GM18861 (cell line): ENCODE measurements around the gene TMEM132D.

Source experiments
- ATAC-seq: cut with Tn5 transposase; IDR thresholded peaks from one replicate; pipeline ENCODE4 v1.9.1; 2021; ENCODE audit not compliant: unreplicated experiment

TMEM132D gene

GRCh38 chr12:129136694-129137325 is 767.0 kb downstream of the TMEM132D start:
- ATAC-seq, result no peak

DNA sequence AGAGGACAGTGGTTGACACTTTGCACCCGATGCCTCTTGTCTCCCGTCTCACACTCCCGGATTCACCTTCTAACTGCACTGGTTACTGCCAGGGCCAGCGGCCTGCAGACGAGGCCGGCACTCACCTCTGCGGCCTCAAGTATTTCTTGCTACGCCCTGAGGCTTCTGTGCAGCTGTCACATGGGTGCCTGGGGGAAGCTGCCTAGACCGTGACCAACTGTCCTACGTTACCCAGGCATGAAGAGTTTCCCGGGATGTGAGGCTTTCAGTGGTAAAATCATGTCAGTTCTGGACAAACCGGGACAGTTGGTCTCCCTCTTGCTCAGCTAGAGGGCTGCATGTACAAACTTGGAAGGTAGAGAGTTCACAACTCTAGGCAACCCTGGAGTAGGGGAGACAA is 776.1 kb downstream of the TMEM132D start:
- ATAC-seq, result no peak

- ATAC-seq, result no peak
Measured at GRCh38 chr12:129127211-129127610, 776.6 kb downstream of the TMEM132D start.

DNA sequence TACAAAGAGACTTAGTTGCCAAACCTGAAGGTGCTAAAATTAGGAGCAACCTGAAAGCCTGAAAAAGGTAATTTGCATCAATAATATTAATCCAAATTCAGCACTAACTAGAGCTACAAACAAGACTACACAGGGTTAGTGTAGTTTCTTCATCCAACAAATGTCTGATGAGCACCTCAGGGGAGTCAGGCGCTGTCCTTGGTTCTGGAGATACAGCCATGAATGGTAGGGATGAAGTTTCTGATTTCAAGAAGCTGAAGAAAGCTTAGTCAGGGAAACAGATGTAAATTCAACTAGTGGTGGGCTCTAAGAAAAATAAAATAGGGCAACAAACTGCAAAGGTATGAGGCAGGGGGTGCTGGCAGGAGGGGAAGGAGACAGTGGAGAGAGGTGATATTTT is 784.3 kb downstream of the TMEM132D start:
- no peak for ATAC-seq

DNA sequence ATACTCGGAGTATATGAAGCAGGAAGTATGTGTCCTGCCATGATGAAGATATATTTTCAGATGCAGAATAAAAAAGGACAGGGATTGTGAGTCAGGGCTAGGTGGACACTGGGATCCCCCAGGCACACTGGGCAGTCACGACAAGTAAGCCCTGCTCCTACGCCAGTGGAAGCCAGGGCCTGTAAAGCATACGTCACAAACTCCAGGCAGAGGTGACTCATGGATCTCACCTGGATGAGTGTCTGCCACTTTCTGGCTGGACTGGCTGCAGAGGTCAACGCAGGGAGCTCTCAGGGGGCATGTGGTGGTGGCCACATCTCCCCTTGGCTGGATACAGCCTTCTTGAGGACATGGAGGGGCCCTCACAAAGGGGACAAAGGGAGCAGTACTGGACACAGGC is 788.3 kb downstream of the TMEM132D start:
- ATAC-seq, result no peak

DNA sequence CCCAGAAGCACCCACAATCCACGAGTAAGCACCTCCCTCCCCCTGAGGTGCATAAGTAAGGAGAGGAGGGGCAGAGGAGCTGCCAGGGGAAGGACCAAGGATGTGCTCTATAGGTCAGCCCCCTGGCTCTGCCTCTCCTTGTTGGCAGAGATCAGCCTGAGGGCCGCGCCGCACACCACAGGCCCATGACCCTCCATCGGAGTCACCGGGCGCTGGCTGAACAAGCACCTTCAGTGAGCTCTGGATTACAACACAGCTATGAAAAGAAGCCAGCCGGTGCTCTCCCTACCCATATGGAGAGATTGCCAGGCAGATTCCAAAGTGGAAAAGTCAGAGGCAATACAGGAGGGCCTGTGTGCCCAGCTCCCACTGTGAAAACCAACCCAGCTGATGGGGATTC is 793.2 kb downstream of the TMEM132D start:
- ATAC-seq, result no peak

DNA sequence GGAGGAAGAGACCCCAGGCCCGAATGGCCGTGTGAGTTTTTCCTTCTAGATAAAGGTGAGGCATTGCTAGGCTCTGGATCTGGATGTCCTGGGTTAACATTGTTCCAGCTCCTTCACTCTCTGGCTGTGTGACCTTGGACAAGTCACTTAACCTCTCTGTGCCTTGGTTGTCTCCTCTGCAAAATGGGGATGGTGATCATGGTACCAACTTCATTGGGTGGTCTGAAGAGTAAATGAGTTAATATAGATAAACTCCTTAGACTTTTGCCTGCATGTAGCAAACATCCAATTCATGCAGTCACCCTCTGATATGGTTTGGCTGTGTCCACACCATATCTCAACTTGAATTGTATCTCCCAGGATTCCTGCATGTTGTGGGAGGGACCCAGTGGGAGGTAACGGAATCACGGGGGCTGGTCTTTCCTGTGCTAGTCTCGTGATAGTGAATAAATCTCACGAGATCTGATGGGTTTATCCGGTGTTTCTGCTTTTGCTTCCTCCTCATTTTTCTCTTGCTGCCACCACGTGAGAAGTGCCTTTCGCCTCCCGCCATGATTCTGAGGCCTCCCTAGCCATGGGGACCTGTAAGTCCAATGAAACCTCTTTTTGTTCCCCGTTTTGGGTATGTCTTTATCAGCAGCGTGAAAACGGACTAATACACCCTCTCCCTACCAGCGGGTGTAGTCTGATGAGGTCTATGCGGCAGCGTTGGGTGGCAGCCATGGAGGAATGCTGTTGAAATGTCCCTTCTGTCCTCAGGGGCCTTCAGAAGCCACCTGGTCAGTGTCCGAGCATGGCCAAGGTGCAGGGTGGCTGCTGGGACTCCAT is 794.4 kb downstream of the TMEM132D start:
- ATAC-seq, result no peak

- no peak for ATAC-seq
Measured at GRCh38 chr12:129106772-129107171, 797.1 kb downstream of the TMEM132D start.

GRCh38 chr12:129103231-129103630 is 800.6 kb downstream of the TMEM132D start:
- no peak for ATAC-seq

GRCh38 chr12:129102233-129102632 is 801.6 kb downstream of the TMEM132D start:
- no peak for ATAC-seq

DNA sequence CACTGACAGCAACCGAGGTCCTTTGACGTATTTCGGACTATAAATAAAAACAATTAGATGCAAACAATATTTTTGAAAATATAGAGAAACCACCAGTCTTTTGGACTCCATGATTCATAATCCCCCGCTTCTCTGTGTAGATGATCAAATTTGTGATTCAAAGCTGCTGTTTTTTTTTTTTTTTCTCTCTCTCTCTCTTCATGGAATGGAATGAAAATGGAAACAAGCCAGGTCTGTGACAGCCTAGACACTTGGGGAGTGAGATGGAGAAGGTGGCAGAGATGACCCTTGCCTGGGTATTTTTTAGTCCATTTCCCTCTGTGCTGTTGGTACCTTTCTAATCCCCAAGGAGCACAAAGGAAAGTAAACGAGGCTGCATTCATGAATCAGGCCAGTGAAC is 802.0 kb downstream of the TMEM132D start:
- no peak for ATAC-seq

DNA sequence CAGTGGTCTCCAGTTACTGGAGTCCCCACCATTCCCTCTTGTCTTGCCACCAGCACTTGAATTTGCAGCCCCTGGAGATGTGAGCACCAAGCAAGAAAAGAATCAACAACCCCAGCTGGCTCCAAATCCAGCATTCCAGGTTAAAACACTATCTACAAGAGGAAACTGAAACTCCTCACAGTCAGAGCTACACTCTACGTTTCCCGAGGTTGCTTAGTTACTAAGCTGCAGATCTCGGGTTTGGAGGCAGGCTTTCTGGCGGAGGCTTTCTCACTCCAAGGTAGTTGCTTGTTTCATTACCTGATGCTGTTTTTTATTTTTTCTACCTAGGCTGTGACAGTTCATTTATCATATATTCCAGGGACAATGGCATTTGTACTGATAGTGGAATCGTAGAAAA is 802.4 kb downstream of the TMEM132D start:
- ATAC-seq, result no peak

DNA sequence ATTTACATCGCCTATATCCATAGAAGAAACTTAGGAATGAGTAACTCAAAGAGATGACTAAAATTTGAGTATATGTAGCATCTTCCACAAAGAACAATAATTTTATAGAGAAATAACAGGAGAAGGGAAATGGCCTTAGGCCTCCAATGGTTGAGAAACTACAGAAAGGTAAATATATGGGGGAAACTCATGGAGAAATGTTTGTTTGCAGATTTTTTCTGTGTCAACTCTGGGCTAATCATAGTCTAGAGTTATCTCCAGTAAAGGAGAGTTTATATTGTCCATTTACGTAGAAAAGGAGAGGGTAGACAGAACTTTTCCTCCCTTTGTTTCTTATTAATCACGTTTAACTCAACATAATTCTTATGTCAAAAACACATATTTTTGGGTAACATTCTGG is 806.4 kb downstream of the TMEM132D start:
- no peak for ATAC-seq

- ATAC-seq, result no peak
Measured at GRCh38 chr12:129096968-129097367, 806.9 kb downstream of the TMEM132D start.

- no peak for ATAC-seq
Measured at GRCh38 chr12:129096184-129096583, 807.6 kb downstream of the TMEM132D start.

- no peak for ATAC-seq
Measured at GRCh38 chr12:129089576-129089975, 814.2 kb downstream of the TMEM132D start.

DNA sequence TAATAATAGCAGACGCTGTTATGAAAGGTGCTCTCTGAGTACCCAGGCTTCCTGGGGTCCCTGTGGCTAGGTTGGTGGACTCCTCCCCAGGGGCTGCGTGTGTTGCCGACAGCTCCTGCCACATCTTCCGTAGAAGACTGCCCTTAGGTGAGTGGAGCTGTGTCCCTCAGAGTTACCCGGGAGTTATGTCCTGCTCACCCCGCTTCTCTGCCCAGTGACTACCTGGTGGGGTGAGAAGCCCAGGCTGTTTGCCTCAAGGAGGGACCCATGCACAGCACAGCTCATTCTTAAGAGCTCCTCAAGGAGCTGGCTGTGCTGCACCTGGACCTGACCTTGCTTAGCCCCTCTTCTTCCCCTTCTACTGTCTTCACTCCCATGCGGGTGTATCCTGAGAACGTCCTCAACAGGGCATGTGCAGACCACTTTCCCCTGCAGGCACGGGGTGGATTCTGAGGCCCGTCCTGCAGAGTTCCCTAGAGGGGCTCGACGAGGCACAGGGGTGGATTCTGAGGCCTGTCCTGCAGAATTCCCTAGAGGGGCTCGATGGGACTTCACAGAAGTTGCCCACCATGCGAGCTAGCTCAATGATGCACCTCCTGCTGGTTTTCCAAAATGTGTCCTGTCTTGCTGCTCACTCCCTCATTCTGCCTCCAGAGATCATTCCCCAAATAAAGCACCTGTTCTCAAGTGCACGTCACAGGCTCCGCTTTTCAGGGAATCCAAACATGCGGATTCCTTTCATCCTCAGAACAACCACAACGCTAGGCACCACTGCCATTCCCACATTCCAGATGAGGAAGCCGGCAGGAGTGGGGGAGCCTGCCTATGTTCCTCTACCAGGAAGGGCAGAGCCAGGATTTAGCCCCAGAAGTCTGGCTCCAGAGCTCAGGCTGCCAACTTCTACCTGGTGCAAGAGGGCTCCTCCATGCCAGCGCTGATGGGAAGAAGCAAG is 818.7 kb downstream of the TMEM132D start:
- ATAC-seq, result no peak

DNA sequence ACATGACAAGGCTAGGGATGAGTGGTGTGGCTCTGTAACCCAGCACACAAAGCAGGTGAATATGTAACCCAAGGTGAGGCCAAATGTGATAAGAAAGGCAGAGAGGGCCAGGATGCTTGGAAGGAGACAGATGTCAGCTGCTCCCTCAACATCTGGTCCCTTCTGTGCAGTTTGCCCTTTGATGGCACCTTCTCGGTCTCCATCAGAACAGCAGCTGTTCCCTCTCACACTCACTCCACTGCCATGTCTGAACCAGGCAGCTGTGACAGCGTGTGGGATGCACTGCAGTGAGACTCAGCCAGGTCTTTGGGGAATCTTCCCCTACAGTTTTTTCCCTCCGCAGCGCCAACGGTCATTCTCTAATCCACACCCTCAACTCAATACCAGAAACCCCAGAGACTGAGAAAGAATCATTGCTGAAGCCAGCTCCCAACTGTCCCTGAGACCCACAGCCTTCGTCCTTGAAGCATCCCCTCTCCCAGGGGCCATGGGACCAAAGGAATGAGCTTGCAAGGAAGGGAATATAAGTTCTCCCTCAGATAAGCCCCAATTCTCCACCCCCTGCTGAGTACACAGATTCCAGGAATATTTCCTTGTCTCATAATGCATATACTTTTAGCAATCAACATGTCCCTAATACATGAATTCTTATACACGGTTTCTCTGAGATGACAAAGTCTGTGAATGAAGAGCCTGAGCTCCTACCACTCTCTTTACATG is 820.5 kb downstream of the TMEM132D start:
- no peak for ATAC-seq

- no peak for ATAC-seq
Measured at GRCh38 chr12:129082441-129082840, 821.4 kb downstream of the TMEM132D start.

GRCh38 chr12:129081755-129082250 is 822.0 kb downstream of the TMEM132D start:
- no peak for ATAC-seq

DNA sequence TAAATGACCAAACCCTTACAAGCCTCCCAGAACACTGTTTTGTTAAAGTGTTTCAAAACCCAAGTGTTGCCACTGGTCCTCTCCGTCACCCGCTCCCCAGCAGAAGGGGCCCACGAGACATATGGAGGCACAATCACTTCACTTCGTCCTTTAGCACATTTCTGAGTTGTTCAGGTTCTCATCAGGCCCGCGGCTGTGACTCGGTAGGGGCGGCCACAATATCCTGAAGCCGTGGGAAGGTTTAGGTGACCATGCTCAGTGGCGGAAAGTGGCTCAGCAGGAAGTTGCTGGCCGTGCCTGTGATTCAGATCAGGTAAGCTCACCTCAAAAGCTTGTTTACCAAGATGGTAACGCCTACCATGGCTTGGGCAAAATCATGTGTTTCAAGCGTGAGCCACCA is 823.0 kb downstream of the TMEM132D start:
- no peak for ATAC-seq
